ENCODE measurements around the gene MAPT.

- TF ChIP-seq, protein P1, sequence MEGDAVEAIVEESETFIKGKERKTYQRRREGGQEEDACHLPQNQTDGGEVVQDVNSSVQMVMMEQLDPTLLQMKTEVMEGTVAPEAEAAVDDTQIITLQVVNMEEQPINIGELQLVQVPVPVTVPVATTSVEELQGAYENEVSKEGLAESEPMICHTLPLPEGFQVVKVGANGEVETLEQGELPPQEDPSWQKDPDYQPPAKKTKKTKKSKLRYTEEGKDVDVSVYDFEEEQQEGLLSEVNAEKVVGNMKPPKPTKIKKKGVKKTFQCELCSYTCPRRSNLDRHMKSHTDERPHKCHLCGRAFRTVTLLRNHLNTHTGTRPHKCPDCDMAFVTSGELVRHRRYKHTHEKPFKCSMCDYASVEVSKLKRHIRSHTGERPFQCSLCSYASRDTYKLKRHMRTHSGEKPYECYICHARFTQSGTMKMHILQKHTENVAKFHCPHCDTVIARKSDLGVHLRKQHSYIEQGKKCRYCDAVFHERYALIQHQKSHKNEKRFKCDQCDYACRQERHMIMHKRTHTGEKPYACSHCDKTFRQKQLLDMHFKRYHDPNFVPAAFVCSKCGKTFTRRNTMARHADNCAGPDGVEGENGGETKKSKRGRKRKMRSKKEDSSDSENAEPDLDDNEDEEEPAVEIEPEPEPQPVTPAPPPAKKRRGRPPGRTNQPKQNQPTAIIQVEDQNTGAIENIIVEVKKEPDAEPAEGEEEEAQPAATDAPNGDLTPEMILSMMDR (IDR thresholded peaks at IDR 0.05): no peak
- TF ChIP-seq EP300 (IDR thresholded peaks at IDR 0.05) (no peak), POLR2AphosphoS5 (IDR thresholded peaks at IDR 0.05) (no peak), POLR2A (IDR thresholded peaks at IDR 0.05) (no peak)
These were observed 66.9 kb downstream of the MAPT start for GRCh38 chr17:45961206-45961605.
